Ovary (tissue), 3 donors: ENCODE data around the gene RHOBTB1.

Source experiments
- CTCF ChIP-seq, 3 donors: fragments of 450-650 bp in 2 of 3; fragments of 200-600 bp in 1 of 3; IDR thresholded peaks; one replicate each; pipeline versions ENCODE4 v1.5.1 to v1.8.0; 2016 to 2022; ENCODE audit warnings: antibody characterized with exemption in 3 of 3, mild to moderate bottlenecking in 1 of 3
- EP300 ChIP-seq: sonication (generic); formaldehyde crosslinking; IDR thresholded peaks from one replicate; pipeline ENCODE4 v1.6.1; 2017; ENCODE audit warnings: antibody characterized with exemption
- donor health status: DM: no; HTN: no; CAD: no.

GRCh38 chr10:60980997-60981396, 37.0 kb upstream of the RHOBTB1 start:
- TF ChIP-seq CTCF (IDR thresholded peaks at IDR 0.05) = no peak
- no peak for TF ChIP-seq EP300
